ENCODE data around the gene OAF.
"Not testable (repeated sequence)": the region's sequence is repeated elsewhere in the genome, so short reads cannot be mapped to it uniquely, and the experiment has no call there.

The OAF gene

DNA sequence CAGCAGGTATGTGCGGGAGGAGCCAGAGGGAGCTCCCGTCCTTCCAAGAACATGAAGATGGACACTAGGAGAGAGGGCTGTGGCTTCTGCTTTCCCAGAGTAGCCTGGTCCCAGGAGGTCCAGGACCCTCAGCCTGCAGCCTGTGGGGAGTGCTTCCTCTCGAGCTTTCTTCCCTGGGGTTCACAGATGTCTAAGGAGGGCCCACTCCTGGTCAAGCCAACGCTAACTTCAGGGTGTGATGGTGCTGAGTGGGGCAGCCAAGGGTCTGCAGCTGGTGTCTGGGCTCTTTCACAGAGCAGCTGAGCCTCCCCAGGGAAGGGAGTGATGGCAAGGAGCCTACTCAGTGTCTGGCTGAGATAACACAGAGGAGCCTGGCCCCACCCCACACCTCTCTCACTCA is 32.4 kb downstream of the OAF start:
- H3K4me3 ChIP-seq (ENCODE audit: low read length) = no peak overlapping the region
- TF ChIP-seq, protein P1, sequence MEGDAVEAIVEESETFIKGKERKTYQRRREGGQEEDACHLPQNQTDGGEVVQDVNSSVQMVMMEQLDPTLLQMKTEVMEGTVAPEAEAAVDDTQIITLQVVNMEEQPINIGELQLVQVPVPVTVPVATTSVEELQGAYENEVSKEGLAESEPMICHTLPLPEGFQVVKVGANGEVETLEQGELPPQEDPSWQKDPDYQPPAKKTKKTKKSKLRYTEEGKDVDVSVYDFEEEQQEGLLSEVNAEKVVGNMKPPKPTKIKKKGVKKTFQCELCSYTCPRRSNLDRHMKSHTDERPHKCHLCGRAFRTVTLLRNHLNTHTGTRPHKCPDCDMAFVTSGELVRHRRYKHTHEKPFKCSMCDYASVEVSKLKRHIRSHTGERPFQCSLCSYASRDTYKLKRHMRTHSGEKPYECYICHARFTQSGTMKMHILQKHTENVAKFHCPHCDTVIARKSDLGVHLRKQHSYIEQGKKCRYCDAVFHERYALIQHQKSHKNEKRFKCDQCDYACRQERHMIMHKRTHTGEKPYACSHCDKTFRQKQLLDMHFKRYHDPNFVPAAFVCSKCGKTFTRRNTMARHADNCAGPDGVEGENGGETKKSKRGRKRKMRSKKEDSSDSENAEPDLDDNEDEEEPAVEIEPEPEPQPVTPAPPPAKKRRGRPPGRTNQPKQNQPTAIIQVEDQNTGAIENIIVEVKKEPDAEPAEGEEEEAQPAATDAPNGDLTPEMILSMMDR (IDR thresholded peaks at IDR 0.05; ENCODE audit: insufficient read depth, low read depth, low read length, missing control alignments) = no peak
- no peak for DNase-seq (ENCODE audit: low read depth)

DNA sequence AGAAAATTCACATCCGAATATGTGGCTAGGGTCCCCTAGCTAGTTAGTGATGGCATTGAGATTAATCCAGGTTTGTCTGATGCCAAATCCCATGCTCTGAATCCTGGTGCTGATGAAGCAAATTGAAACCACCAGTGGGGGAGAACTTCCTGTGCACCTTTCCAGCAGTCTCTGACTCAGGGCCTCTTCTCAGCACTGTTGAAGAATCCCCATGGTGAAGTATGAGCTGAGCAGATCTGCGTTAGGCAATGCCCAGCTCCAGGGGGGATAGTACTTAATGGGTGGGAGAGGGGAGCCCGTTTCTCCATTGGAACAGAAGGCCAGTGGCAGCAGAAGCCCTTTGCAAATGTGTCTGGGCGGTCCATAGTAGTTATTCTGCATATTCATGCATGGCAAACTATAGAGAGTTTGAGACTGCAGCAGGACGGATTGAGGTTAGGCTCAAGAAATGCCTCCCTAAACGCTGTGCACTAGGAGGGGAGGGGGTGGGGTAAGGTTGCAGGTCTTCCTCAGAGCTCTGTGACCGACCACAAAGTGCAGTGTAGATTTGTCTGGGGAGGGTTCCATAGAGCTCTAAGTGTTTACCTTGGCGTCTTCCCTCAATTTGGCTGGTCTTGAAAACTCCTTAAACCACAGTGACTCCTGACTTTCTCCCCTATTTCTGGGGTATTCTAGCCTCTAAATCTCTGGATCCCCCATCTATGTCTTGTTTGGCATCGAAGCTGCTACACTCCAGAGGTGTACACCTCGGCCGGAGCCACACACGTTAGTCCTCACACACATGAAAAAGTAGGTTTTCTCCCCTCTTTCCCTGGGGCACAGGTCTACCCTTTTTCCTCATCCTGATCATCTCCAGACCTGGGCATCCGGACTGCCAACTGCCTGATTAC is 33.9 kb downstream of the OAF start:
- H3K4me3 ChIP-seq (ENCODE audit: low read length) = no peak overlapping the region
- TF ChIP-seq, protein P1 (IDR thresholded peaks at IDR 0.05; ENCODE audit: insufficient read depth, low read depth, low read length, missing control alignments) = no peak
- peak; percentile 58 for DNase-seq (ENCODE audit: low read depth)

GRCh38 chr11:120245434-120245833 is 34.6 kb downstream of the OAF start:
- TF ChIP-seq, protein P1 (IDR thresholded peaks at IDR 0.05; ENCODE audit: insufficient read depth, low read depth, low read length, missing control alignments) = no peak
- H3K4me3 ChIP-seq (ENCODE audit: low read length) = no peak overlapping the region
- no peak for DNase-seq (ENCODE audit: low read depth)

DNA sequence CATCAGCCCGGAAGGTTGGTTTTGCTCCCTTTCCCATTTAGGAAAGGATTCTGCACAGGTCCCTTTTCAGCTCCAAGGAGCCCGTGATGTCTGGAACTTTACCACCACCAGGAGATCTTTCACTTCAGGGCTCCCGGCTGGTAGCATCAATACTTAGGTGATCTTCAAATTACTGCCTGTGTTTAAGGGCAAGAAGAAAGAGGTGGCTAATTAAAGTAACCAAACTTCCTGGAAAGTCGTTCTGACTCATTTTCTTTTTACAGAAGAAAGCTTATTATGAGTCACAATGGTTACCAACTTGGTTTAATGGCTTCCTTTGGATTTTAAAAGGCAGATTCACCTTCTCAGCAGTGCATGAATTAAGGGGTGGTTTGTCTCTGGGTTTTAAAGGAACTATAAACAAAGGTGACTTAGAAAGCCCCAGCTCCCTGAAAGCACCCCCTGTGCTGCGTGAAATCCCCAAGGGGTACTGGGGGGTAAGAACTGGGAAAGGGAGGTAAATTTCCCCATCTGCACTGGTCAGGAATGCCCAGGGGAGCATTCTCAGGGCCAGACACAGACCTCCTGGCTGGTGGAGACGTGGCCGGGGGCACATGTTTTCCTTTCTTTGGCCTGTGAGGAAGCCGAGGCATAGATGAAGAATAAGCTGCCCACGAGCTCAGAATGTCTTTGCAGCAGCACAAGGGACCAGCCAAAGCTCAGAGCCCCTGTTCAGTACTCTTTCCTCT is 37.9 kb downstream of the OAF start:
- H3K4me3 ChIP-seq (ENCODE audit: low read length) = no peak overlapping the region
- TF ChIP-seq, protein P1 (IDR thresholded peaks at IDR 0.05; ENCODE audit: insufficient read depth, low read depth, low read length, missing control alignments) = no peak
- peak; percentile 74 for DNase-seq (ENCODE audit: low read depth)

- no peak overlapping the region for H3K4me3 ChIP-seq (ENCODE audit: low read length)
- TF ChIP-seq, protein P1 (IDR thresholded peaks at IDR 0.05; ENCODE audit: insufficient read depth, low read depth, low read length, missing control alignments) = no peak
- DNase-seq (ENCODE audit: low read depth) = no peak
These were observed 38.7 kb downstream of the OAF start for GRCh38 chr11:120249279-120250262.

GRCh38 chr11:120253377-120253776 is 42.5 kb downstream of the OAF start:
- not testable (repeated sequence) for H3K4me3 ChIP-seq (ENCODE audit: low read length); DNase-seq (ENCODE audit: low read depth)

Measured in epithelial cell of esophagus (primary cell).